BLaER1 treated with 17β-estradiol and CSF1 and Interleukin-3, amounts not matched to agents 10 nM and 100 nM (cell line): ENCODE measurements around the gene RSL1D1.

ENCODE experiments used
- H3K27ac ChIP-seq, 11 experiments: shearing (Covaris generic); formaldehyde crosslinking; 2 replicates each; pipeline ENCODE4 v1.8.1; 2022
- H3K27me3 ChIP-seq, 11 experiments: shearing (Covaris generic); formaldehyde crosslinking; 2 replicates each; pipeline ENCODE4 v1.8.1; 2022
- H3K36me3 ChIP-seq, 11 experiments: shearing (Covaris generic); formaldehyde crosslinking; 2 replicates each; pipeline ENCODE4 v1.8.1; 2022
- H3K4me1 ChIP-seq, 10 experiments: shearing (Covaris generic); formaldehyde crosslinking; 2 replicates each; pipeline ENCODE4 v1.8.1; 2022
- H3K4me2 ChIP-seq, 11 experiments: shearing (Covaris generic); formaldehyde crosslinking; 2 replicates each; pipeline ENCODE4 v1.8.1; 2022
- H3K4me3 ChIP-seq, 10 experiments: shearing (Covaris generic); formaldehyde crosslinking; 2 replicates each; pipeline ENCODE4 v1.8.1; 2022
- H3K9ac ChIP-seq, 11 experiments: shearing (Covaris generic); formaldehyde crosslinking; 2 replicates each; pipeline ENCODE4 v1.8.1; 2022
- H3K9me3 ChIP-seq, 11 experiments: shearing (Covaris generic); formaldehyde crosslinking; replicated peaks in 1 of 11; 2 replicates each; pipeline ENCODE4 v1.8.1; 2022
- H4K20me1 ChIP-seq, 11 experiments: shearing (Covaris generic); formaldehyde crosslinking; 2 replicates each; pipeline ENCODE4 v1.8.1; 2022
- Cebpa-rat ChIP-seq, 11 experiments: shearing (Covaris generic); IDR thresholded peaks; 2 replicates each; pipeline ENCODE4 v1.8.1; 2022

The RSL1D1 gene

DNA sequence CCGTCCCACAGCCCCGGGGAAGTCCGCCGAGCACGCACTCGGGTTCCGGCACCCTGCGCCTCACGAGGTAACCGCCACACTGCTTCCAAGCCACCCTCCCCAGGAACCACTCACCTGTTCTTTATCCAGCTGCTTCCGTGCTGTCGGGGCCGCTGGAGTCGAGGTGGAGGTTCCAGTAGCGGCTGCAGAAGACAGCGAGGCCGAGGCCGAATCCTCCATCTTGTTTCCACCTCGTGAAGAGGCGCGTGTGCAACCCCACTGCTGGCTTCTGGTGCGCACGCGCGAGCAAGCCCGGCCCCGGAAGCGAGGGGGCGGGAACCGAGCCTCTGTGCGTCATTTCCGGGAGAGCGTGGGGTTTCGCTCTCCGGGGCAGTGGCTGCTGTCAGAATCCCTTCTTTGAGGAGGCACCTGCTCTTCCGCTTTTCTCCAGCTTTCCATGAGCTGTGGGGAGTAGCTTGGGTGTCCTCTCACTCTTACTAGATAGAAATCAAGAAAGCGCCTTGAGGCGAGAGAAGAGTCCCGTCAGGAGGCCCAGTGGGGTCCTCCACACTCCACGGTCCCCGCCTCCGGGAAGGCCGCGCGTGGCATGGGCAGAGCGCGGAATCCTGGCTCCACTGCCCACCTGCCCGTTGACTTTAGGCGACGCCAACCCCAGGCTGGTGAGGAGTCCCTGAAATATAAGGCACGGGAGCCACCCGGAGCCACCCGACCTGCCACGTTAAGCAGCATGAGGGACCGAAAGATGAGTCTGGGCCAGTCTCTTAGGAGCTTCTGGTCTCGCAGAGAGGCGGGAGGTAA is at the start of gene RSL1D1:
Gene RSL1D1, minus strand, starts transcription at position 249 of the 798 bp plus-strand sequence. Its CDS starts 30 bp downstream, at position 219.
- no peaks in the 10 kb centered on the region for H3K27me3 ChIP-seq
- TF ChIP-seq Cebpa-rat (IDR thresholded peaks at IDR 0.05): no peak
- no peaks in the 10 kb centered on the region for H3K9me3 ChIP-seq
- H3K4me3 ChIP-seq: peak within 1 kb of the TSS; percentile 74 to 98 (median 88)
- peaks cover 37 to 51% (median 42%) of the 10 kb centered on the region in 11 experiments for H3K36me3 ChIP-seq
- peaks cover 23 to 52% (median 40%) of the 10 kb centered on the region in 11 experiments; a peak in 20 of 22 replicates for H4K20me1 ChIP-seq
- peak within 1 kb of the TSS; percentile 57 to 97 (median 93) for H3K27ac ChIP-seq
- peak within 1 kb of the TSS; percentile 82 to 98 (median 93) for H3K9ac ChIP-seq
- peak within 1 kb of the TSS; percentile 91 to 99 (median 96) for H3K4me2 ChIP-seq
- H3K4me1 ChIP-seq: peaks cover 33 to 50% (median 46%) of the 10 kb centered on the region in 10 experiments

DNA sequence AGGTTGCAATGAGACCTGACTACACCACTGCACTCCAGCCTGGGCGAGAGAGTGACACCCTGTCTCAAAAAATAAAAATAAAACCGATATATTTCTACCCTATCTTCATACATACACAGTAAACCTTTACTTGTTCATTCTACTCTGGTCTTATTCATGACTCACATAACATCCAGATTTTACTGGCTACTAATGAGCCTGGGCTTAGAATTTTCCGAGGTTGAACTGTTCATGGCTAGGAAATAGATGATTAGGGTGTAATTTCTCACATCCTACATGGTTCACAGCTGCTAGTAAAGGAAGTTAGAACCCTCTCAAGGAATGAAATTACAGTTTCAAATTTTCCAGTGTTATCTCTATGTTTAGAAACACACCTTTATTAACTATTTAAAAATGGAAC is 49.7 kb upstream of the RSL1D1 start:
- no peak overlapping the region for H3K27ac ChIP-seq
- no peak for TF ChIP-seq Cebpa-rat (IDR thresholded peaks at IDR 0.05)
- H3K4me3 ChIP-seq: no peak overlapping the region
- H3K36me3 ChIP-seq: peaks cover 15 to 92% (median 78%) of the 10 kb centered on the region in 11 experiments
- H3K27me3 ChIP-seq: no peaks in the 10 kb centered on the region
- no peak overlapping the region for H3K4me2 ChIP-seq
- no peak overlapping the region for H3K9ac ChIP-seq
- peaks cover 12 to 36% (median 24%) of the 10 kb centered on the region in 10 experiments; a peak in 19 of 20 replicates for H3K4me1 ChIP-seq
- H3K9me3 ChIP-seq: no peaks in the 10 kb centered on the region
- peaks cover 98 to 100% (median 100%) of the 10 kb centered on the region in 11 experiments for H4K20me1 ChIP-seq

GRCh38 chr16:11896486-11897176 is 45.3 kb upstream of the RSL1D1 start:
- no peak for TF ChIP-seq Cebpa-rat (IDR thresholded peaks at IDR 0.05)
- Histone ChIP-seq H3K27me3 (no peaks in the 10 kb centered on the region), H3K4me3 (no peak overlapping the region), H3K9me3 (no peaks in the 10 kb centered on the region), H3K4me1 (peaks cover 5 to 24% (median 17%) of the 10 kb centered on the region in 10 experiments; a peak in 17 of 20 replicates), H3K9ac (peak overlapping the region in 2 of 11 experiments; percentile 6 to 42; a peak in 1 of 22 replicates), H3K4me2 (peak overlapping the region in 4 of 11 experiments; percentile 3 to 34 (median 14); a peak in 7 of 22 replicates), H3K27ac (peak overlapping the region in 3 of 11 experiments; percentile 10 to 42 (median 23); a peak in 5 of 22 replicates), H4K20me1 (peaks cover 72 to 100% (median 89%) of the 10 kb centered on the region in 11 experiments; a peak in 21 of 22 replicates), H3K36me3 (peaks cover 59 to 99% (median 89%) of the 10 kb centered on the region in 11 experiments)

- H3K4me1 ChIP-seq: peaks cover 5 to 20% (median 14%) of the 10 kb centered on the region in 10 experiments; a peak in 17 of 20 replicates
- no peak for TF ChIP-seq Cebpa-rat (IDR thresholded peaks at IDR 0.05)
- no peak overlapping the region for H3K27ac ChIP-seq
- H3K9me3 ChIP-seq: no peaks in the 10 kb centered on the region
- no peak overlapping the region for H3K4me2 ChIP-seq
- H3K36me3 ChIP-seq: peaks cover 81 to 100% (median 93%) of the 10 kb centered on the region in 11 experiments
- H3K9ac ChIP-seq: no peak overlapping the region
- no peaks in the 10 kb centered on the region for H3K27me3 ChIP-seq
- peaks cover 42 to 72% (median 62%) of the 10 kb centered on the region in 11 experiments; a peak in 21 of 22 replicates for H4K20me1 ChIP-seq
- H3K4me3 ChIP-seq: no peak overlapping the region
Measured at GRCh38 chr16:11893571-11893970, 42.2 kb upstream of the RSL1D1 start.

- Histone ChIP-seq H3K9me3 (no peaks in the 10 kb centered on the region), H3K9ac (no peak overlapping the region), H3K4me1 (peaks cover 5 to 18% (median 14%) of the 10 kb centered on the region in 10 experiments; a peak in 17 of 20 replicates), H3K4me3 (no peak overlapping the region), H4K20me1 (peaks cover 37 to 72% (median 60%) of the 10 kb centered on the region in 11 experiments; a peak in 21 of 22 replicates), H3K27ac (no peak overlapping the region), H3K36me3 (peaks cover 89 to 100% (median 95%) of the 10 kb centered on the region in 11 experiments), H3K27me3 (no peaks in the 10 kb centered on the region), H3K4me2 (no peak overlapping the region)
- TF ChIP-seq Cebpa-rat (IDR thresholded peaks at IDR 0.05): no peak
Measured at GRCh38 chr16:11892761-11893160, 41.4 kb upstream of the RSL1D1 start.

- no peak for TF ChIP-seq Cebpa-rat (IDR thresholded peaks at IDR 0.05)
- Histone ChIP-seq H3K9me3 (no peaks in the 10 kb centered on the region), H3K4me3 (no peak overlapping the region), H3K36me3 (peaks cover 97 to 100% (median 98%) of the 10 kb centered on the region in 11 experiments), H3K27me3 (no peaks in the 10 kb centered on the region), H3K4me1 (no peaks in the 10 kb centered on the region), H3K4me2 (no peak overlapping the region), H3K27ac (no peak overlapping the region), H4K20me1 (peaks cover 15 to 67% (median 39%) of the 10 kb centered on the region in 11 experiments; a peak in 20 of 22 replicates), H3K9ac (no peak overlapping the region)
Measured at GRCh38 chr16:11890231-11890965, 39.1 kb upstream of the RSL1D1 start.

DNA sequence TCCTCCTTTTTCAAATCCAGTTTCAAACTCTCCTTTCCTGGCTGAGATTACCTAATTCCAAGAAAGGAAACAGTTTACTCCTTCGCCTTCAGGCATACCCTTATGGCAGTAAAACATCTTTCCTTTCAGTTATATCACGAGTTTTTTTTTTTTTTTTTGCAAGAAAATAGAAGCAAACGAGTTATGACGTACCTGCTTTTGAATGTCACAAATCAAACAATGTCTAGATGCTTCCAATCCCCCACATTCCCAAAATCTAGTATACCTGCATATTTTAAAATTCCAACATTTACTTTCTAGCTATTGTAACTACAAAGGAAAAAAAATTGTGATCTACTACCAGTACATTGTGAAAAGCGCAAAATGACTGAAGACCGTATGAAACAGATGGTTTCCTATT is 35.5 kb upstream of the RSL1D1 start:
- peaks cover 96 to 100% (median 98%) of the 10 kb centered on the region in 11 experiments for H3K36me3 ChIP-seq
- H3K27ac ChIP-seq: no peak overlapping the region
- no peak overlapping the region for H3K4me3 ChIP-seq
- no peak overlapping the region for H3K9ac ChIP-seq
- no peaks in the 10 kb centered on the region for H3K4me1 ChIP-seq
- peaks cover 0 to 49% (median 30%) of the 10 kb centered on the region in 11 experiments; a peak in 17 of 22 replicates for H4K20me1 ChIP-seq
- no peaks in the 10 kb centered on the region for H3K9me3 ChIP-seq
- TF ChIP-seq Cebpa-rat (IDR thresholded peaks at IDR 0.05): no peak
- H3K27me3 ChIP-seq: no peaks in the 10 kb centered on the region
- H3K4me2 ChIP-seq: no peak overlapping the region

GRCh38 chr16:11884035-11884434 is 32.7 kb upstream of the RSL1D1 start:
- Histone ChIP-seq H3K4me3 (no peak overlapping the region), H3K27me3 (no peaks in the 10 kb centered on the region), H3K9me3 (no peaks in the 10 kb centered on the region), H3K4me1 (no peaks in the 10 kb centered on the region), H3K4me2 (no peak overlapping the region), H4K20me1 (peaks cover 4 to 66% (median 34%) of the 10 kb centered on the region in 11 experiments; a peak in 18 of 22 replicates), H3K36me3 (peaks cover 98 to 100% (median 100%) of the 10 kb centered on the region in 11 experiments), H3K9ac (no peak overlapping the region), H3K27ac (no peak overlapping the region)
- TF ChIP-seq Cebpa-rat (IDR thresholded peaks at IDR 0.05): no peak
